ENCODE measurements around the gene CPNE8.

GRCh38 chr12:38745601-38746000, 159.8 kb downstream of the CPNE8 start:
- TF ChIP-seq EP300 (IDR thresholded peaks at IDR 0.05) (no peak), POLR2A (IDR thresholded peaks at IDR 0.05) (no peak)

Data from ovary (tissue), 1 donor.